Retinal pigment epithelial cell (primary cell): ENCODE data around the gene RAD54L.
"Not testable (repeated sequence)": the region's sequence is repeated elsewhere in the genome, so short reads cannot be mapped to it uniquely, and the experiment has no call there.

Experiments used
- DNase-seq: peaks from one replicate; pipeline ENCODE4 v3.0.0-alpha.2; 2010; ENCODE audit warnings: low read depth
- H3K4me3 ChIP-seq: 2 replicates; pipeline ENCODE4 v1.5.1; 2011; ENCODE audit warnings: mild to moderate bottlenecking, low read length, control low read depth, moderate library complexity
- TF ChIP-seq, protein P1 (sequence below): conservative IDR thresholded peaks from 2 replicates; pipeline ENCODE4 v1.5.1; 2011; ENCODE audit warnings: low read depth, low read length, control low read depth, inconsistent platforms

The RAD54L gene

DNA sequence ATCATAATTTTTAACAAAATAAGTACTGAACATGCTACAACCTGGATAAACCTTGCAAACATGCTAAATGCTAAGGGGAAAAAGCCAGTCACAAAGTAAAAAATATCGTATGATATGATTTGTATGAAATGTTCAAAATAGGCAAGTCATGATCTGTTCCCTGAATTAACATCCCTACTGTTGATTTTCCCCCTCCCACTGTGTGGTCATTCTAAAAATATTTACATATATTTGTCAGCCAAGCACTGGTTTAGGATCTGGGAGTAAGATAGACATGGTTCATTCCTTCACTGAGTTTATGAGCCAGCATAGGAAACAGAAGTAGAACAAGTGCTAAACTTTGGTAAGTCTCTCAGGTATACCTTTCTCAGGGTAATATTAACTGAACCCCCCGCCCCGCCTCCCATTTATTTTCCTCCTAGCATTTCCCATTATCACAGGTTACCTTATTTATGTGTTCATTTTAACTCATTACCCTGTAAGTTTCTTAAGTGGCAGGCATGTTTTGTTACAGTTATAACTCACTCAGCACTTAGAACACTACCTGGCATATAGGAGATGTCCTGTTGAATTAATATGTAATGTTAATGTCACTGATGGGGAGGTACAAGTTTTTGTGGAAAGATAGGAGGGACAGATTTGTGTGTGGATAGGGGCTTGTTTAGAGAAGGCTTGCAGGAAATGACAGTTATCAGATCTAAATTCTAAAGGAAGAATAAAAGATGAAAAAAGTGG is 68.3 kb downstream of the RAD54L start:
- no peak for DNase-seq
- no peak overlapping the region for H3K4me3 ChIP-seq
- TF ChIP-seq, protein P1, sequence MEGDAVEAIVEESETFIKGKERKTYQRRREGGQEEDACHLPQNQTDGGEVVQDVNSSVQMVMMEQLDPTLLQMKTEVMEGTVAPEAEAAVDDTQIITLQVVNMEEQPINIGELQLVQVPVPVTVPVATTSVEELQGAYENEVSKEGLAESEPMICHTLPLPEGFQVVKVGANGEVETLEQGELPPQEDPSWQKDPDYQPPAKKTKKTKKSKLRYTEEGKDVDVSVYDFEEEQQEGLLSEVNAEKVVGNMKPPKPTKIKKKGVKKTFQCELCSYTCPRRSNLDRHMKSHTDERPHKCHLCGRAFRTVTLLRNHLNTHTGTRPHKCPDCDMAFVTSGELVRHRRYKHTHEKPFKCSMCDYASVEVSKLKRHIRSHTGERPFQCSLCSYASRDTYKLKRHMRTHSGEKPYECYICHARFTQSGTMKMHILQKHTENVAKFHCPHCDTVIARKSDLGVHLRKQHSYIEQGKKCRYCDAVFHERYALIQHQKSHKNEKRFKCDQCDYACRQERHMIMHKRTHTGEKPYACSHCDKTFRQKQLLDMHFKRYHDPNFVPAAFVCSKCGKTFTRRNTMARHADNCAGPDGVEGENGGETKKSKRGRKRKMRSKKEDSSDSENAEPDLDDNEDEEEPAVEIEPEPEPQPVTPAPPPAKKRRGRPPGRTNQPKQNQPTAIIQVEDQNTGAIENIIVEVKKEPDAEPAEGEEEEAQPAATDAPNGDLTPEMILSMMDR = no peak

DNA sequence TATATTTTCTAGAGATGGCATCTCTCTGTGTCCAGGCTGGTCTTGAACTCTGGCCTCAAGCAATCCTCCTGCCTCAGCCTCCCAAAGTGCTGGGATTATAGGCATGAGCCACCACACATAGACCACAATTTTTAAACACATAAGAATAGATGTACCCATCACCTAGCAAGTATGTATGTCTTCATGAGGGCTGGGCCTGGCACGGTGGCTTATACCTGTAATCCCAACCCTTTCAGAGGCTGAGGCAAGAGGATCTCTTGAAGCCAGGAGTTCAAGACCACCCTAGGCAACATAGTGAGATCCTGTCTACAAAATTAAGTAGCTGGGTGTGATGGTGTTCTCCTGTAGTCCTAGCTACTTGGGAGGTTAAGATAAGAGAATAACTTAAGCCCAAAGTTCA is 69.8 kb downstream of the RAD54L start:
- no peak for DNase-seq
- H3K4me3 ChIP-seq = no peak overlapping the region
- TF ChIP-seq, protein P1 = no peak

DNA sequence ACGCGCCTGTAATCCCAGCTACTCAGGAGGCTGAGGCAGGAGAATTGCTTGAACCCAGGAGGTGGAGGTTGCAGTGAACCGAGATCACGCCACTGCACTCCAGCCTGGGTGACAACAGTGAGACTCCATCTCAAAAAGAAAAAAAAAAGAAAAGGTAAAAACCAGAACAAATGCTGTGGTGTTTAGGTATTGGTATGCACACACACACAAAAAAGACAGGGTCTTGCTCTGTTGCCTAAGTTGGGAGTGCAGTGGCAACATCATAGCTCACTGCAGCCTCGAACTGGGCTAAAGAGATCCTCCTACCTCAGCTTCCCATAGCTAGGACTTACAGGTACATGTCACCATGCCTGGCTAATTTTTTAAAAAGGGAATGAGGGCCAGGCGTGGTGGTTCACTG is 71.7 kb downstream of the RAD54L start:
- DNase-seq = not testable (repeated sequence)

DNA sequence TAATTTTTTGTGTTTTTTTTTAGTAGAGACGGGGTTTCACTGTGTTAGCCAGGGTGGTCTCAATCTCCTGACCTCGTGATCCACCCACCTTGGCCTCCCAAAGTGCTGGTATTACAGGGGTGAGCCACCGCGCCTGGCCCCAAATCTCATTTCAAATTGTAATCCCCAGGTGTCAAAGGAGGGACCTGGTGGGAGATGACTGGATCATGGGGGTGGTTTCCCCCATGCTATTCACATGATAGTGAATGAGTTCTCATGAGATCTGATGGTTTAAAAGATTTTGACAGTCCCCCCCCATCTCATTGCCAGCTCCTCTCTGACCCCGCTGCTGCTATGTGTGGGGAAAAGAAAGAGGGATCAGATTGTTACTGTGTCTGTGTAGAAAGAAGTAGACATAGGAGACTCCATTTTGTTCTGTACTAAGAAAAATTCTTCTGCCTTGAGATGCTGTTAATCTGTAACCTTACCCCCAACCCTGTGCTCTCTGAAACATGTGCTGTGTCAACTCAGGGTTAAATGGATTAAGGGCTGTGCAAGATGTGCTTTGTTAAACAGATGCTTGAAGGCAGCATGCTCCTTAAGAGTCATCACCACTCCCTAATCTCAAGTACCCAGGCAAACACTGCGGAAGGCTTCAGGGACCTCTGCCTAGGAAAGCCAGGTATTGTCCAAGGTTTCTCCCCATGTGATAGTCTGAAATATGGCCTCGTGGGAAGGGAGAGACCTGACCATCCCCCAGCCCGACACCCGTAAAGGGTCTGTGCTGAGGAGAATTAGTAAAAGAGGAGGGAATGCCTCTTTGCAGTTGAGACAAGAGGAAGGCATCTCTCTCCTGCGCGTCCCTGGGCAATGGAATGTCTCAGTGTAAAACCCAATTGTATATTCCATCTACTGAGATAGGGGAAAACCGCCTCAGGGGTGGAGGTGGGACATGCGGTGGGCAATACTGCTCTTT is 72.7 kb downstream of the RAD54L start:
- not testable (repeated sequence) for H3K4me3 ChIP-seq, DNase-seq

More for the DNA sequence above, 71.7 kb downstream of the RAD54L start:
- not testable (repeated sequence) for H3K4me3 ChIP-seq

DNA sequence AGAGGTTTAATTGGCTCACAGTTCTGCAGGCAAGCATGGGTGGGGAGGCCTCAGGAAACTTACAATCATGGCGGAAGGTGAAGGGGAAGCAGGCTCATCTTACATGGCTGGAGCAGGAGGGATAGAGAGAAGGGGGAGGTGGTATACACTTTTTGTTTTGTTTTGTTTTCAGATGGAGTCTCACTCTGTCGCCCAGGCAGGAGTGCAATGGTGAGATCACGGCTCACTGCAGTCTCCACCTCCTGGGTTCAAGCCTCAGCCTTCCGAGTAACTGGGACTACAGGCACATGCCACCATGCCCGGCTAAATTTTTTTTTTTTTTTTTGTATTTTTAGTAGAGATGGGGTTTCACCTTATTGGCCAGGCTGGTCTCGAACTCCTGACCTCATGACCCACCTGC is 74.6 kb downstream of the RAD54L start:
- not testable (repeated sequence) for DNase-seq, H3K4me3 ChIP-seq

DNA sequence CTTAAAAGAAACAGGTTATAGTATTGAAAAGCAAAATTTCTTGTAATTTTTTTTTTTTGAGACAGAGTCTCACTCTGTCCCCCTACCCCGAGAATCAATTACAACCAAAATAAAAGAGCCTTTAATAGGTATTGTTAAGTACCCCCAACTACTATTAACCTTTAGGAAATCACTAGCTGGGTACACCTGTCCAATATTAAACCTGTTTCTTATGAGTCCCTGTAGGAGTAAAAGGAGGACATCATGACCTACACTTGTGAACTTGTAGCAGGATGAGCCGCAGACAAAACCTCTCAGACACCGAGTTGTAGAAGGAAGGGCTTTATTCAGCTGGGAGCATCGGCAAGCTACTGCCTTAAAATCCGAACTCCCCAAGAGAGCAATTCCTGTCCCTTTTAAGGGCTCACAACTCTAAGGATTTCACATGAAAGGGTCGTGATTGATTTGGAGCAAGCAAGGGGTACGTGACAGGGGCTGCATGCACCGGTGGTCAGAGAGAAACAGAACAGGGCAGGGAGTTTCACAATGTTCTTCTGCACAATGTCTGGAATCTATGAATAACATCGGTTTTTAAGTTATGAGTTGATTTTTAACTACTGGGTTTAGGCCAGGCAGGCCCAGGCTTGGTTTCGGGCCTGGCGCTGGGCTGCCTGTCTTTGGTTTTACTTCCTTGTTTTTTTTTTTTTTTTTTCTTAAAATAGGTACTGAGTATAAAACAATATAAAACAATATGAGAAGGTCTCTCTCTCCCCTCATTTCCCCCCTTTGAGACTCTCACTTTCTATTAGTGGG is 77.9 kb downstream of the RAD54L start:
- not testable (repeated sequence) for H3K4me3 ChIP-seq, DNase-seq
